ENCODE results near the gene CTNNA3. TPM values are rescaled to one million over a fixed set of nuclear protein-coding genes. Genes with fewer than 3 reads are reported as not detected.

CTNNA3 gene
- total RNA-seq, 1 donor from 2014 or later: 0.92 TPM

DNA sequence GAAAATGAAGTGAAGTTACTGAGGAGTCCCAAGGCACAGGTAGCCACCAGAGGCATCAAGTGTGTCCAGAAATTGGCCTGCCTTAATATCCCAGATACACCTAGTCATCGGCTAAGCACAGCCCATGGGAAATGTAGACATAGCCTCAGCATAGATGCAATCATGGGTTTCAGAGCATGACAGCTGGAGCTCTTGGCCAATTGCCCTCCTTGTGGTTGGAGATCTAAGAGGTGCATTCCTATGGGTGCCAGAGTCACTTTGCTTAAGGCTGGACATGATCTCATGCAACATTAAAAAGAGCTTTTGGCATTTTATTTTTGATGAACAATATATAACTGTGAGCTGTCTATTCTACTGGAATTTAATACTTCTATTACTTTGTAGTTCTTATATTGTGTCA is 1528.2 kb downstream of the CTNNA3 start:
- H3K27ac Mint-ChIP-seq (ENCODE audit: unreplicated experiment): no peak overlapping the region
- H3K36me3 Mint-ChIP-seq (ENCODE audit: low read depth): no peaks in the 10 kb centered on the region
- peaks cover 8% of the 10 kb centered on the region for H3K27me3 Mint-ChIP-seq (ENCODE audit: low read depth)
- H3K9me3 Mint-ChIP-seq (ENCODE audit: low read depth): no peaks in the 10 kb centered on the region
- TF ChIP-seq, protein P1, sequence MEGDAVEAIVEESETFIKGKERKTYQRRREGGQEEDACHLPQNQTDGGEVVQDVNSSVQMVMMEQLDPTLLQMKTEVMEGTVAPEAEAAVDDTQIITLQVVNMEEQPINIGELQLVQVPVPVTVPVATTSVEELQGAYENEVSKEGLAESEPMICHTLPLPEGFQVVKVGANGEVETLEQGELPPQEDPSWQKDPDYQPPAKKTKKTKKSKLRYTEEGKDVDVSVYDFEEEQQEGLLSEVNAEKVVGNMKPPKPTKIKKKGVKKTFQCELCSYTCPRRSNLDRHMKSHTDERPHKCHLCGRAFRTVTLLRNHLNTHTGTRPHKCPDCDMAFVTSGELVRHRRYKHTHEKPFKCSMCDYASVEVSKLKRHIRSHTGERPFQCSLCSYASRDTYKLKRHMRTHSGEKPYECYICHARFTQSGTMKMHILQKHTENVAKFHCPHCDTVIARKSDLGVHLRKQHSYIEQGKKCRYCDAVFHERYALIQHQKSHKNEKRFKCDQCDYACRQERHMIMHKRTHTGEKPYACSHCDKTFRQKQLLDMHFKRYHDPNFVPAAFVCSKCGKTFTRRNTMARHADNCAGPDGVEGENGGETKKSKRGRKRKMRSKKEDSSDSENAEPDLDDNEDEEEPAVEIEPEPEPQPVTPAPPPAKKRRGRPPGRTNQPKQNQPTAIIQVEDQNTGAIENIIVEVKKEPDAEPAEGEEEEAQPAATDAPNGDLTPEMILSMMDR (IDR thresholded peaks at IDR 0.05): no peak
- H3K4me3 Mint-ChIP-seq (ENCODE audit: unreplicated experiment): no peak overlapping the region
- H3K4me1 Mint-ChIP-seq (ENCODE audit: low read depth): no peaks in the 10 kb centered on the region
- no peak for DNase-seq (ENCODE audit: low spot score)

DNA sequence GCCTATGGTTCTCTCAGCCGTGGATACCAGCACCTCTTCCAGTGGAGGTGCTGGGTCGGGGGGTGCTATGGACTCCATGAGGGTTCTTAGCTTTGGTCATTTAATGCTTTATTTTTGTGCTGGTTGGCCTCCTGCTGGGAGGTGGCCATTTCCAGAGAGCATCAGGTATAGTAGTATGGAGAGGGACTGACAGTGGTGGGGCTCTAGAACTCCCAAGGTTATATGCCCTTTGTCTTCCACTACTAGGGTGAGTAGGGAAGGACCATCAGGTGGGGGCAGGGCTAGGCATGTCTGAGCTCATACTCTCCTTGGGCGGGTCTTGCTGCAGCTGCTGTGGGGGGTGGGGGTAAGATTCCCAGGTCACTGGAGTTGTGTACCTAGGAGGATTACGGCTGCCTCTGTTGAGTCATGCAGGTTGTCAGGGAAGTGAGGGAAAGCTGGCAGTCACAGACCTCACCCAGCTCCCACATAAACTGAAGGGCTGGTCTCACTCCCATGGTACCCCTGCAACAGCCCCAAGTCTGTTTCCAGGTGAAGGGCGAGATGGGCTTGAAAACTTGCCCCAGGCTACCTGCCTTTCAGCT is 1533.3 kb downstream of the CTNNA3 start:
- DNase-seq (ENCODE audit: low spot score): no peak
- no peaks in the 10 kb centered on the region for H3K4me1 Mint-ChIP-seq (ENCODE audit: low read depth)
- H3K36me3 Mint-ChIP-seq (ENCODE audit: low read depth): peaks cover 2% of the 10 kb centered on the region
- H3K4me3 Mint-ChIP-seq (ENCODE audit: unreplicated experiment): no peak overlapping the region
- peaks cover 11% of the 10 kb centered on the region for H3K9me3 Mint-ChIP-seq (ENCODE audit: low read depth)
- H3K27me3 Mint-ChIP-seq (ENCODE audit: low read depth): peaks cover 3% of the 10 kb centered on the region
- H3K27ac Mint-ChIP-seq (ENCODE audit: unreplicated experiment): no peak overlapping the region
- TF ChIP-seq, protein P1 (IDR thresholded peaks at IDR 0.05): no peak

DNA sequence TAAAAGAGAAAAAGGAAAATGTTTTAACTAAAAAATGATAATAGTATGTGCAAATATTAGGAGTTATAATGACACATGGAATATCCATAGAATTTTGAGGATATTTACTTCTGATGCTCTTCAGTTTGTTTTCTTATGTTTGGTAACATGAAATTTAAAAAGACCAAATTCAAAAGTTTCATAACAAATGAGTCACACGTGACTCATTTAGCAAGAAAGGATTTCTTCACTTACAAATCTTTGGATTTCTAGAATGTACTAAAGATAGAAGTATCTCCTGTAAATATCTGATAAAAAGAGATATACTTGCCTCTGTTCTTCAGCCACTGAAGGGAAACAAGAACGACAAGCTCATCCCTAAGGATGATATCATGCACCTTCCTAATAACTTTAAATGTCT is 1544.6 kb downstream of the CTNNA3 start:
- peaks cover under 1% of the 10 kb centered on the region for H3K9me3 Mint-ChIP-seq (ENCODE audit: low read depth)
- no peaks in the 10 kb centered on the region for H3K4me1 Mint-ChIP-seq (ENCODE audit: low read depth)
- DNase-seq (ENCODE audit: low spot score): no peak
- TF ChIP-seq, protein P1 (IDR thresholded peaks at IDR 0.05): no peak
- no peak overlapping the region for H3K27ac Mint-ChIP-seq (ENCODE audit: unreplicated experiment)
- no peak overlapping the region for H3K4me3 Mint-ChIP-seq (ENCODE audit: unreplicated experiment)
- H3K27me3 Mint-ChIP-seq (ENCODE audit: low read depth): peaks cover 7% of the 10 kb centered on the region
- no peaks in the 10 kb centered on the region for H3K36me3 Mint-ChIP-seq (ENCODE audit: low read depth)

DNA sequence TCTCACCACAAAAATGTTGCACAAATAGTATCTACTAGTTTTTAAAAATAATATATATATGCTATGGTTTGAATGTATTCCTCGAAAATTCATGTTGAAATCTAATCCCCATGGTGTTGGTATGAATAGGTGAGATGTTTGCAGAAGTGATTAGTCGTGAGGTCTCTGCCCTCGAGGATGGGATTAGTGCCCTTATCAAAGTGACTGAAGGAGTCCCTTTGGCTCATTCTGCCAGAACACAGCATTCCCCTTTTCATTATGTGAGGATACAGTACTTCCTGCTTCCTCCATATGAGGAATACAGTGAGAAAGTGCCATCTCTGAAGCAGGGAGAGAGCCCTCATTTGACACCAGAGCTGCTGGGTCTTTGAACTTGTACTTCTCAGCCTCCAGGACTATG is 1547.7 kb downstream of the CTNNA3 start:
- TF ChIP-seq, protein P1 (IDR thresholded peaks at IDR 0.05): no peak
- H3K4me3 Mint-ChIP-seq (ENCODE audit: unreplicated experiment): no peak overlapping the region
- H3K27me3 Mint-ChIP-seq (ENCODE audit: low read depth): peaks cover 4% of the 10 kb centered on the region
- DNase-seq (ENCODE audit: low spot score): no peak
- no peaks in the 10 kb centered on the region for H3K36me3 Mint-ChIP-seq (ENCODE audit: low read depth)
- no peaks in the 10 kb centered on the region for H3K9me3 Mint-ChIP-seq (ENCODE audit: low read depth)
- H3K27ac Mint-ChIP-seq (ENCODE audit: unreplicated experiment): no peak overlapping the region
- no peaks in the 10 kb centered on the region for H3K4me1 Mint-ChIP-seq (ENCODE audit: low read depth)

DNA sequence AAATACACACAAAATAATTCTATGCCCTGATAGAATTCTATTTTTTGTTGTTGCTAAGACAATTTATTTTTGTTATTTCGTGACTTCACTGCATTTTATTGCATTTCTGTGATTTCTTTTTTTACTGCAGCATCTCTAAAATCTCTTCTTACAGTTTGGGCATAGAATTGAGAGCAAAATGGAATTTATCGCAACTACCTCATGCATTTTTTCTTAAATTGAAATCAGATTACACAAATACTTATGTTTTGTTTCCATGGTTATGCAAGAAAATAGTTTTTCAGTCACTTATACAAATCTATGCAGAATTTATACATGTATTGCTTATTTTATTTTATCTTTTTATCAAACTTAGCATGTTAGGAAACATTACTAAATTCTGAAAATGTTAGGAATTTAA is 1552.0 kb downstream of the CTNNA3 start:
- H3K27ac Mint-ChIP-seq (ENCODE audit: unreplicated experiment): no peak overlapping the region
- no peaks in the 10 kb centered on the region for H3K4me1 Mint-ChIP-seq (ENCODE audit: low read depth)
- no peak overlapping the region for H3K4me3 Mint-ChIP-seq (ENCODE audit: unreplicated experiment)
- H3K9me3 Mint-ChIP-seq (ENCODE audit: low read depth): no peaks in the 10 kb centered on the region
- H3K27me3 Mint-ChIP-seq (ENCODE audit: low read depth): peaks cover 3% of the 10 kb centered on the region
- no peaks in the 10 kb centered on the region for H3K36me3 Mint-ChIP-seq (ENCODE audit: low read depth)
- no peak for DNase-seq (ENCODE audit: low spot score)
- TF ChIP-seq, protein P1 (IDR thresholded peaks at IDR 0.05): no peak
